GM19035 (cell line): ENCODE data around the gene PSMD13.

Experiments used
- ATAC-seq: cut with Tn5 transposase; IDR thresholded peaks from one replicate; pipeline ENCODE4 v1.9.1; 2021; ENCODE audit not compliant: unreplicated experiment

Gene PSMD13

DNA sequence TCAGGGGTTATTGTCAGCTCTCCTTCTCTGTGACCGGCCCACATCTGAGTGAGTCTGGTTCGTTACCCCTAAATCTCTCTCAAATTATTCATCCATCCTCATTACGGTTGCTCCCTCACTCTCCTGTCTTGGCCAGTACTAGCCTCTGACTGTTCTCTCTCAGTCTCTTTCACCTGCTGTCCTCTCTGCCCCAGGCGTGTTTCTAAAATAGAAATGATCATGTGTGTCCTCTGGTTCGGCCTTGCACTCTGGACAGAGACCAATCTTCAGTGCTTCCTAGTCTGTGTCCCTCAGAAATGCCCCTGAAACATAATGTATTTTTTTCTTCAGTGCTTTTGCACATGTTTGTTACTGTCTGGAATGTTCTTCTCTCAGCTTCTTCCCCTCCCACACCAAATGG lies 4.9 kb downstream of the PSMD13 start:
- ATAC-seq = no peak

DNA sequence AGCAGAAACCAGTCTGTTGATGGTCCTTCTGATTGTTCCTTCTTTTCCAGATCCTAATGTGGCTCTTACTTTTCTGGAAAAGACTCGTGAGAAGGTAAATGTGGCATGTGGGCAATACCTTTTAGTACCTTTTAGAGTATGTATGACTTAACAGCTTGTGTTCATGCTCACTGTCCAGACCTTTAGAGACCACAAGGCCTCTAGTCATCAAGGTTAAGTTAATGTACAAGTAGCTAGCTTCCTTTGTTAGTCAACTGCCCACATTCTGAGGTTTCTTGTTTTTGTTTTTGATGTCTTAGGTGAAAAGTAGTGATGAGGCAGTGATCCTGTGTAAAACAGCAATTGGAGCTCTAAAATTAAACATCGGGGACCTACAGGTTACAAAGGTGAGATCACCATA lies 7.6 kb downstream of the PSMD13 start:
- ATAC-seq = no peak

DNA sequence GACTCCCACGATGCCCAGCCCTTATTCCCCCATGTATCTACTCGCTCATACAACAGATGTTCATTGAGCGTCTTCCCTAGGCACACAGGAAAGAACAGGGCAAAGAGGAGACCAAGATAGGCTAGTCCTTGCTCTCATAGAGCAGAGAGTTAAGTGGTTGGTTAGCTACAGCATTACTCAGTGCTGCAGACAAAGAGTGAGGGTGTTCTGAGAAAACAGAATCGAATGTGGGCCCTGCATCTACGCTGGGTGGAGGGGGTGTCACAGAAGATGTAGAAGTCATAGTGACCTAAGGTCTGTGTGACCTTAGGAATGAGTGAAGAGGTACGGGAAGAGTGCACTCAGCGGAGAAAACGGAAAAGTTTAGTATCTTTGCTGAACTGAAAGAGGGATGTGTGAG lies 12.3 kb downstream of the PSMD13 start:
- ATAC-seq = no peak

DNA sequence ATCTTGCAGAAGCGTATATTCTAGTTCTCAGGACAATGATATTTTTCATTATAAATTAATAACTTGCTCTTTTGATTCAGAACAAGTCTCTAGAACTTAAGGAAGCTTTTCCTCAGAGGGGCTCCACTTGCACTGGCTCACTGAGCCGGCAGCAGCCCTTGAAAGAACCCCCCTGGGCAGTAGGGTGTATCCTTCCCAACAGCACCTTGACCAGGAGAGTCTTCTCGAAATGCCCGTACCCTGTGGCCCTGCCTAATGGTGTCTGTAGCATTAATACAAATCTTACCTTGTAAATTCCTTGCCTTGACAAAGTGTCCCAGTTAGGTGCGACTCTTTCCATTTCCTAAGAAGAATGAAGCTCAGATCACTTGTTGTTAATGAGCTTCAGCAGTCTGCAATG lies 13.5 kb downstream of the PSMD13 start:
- ATAC-seq = no peak

DNA sequence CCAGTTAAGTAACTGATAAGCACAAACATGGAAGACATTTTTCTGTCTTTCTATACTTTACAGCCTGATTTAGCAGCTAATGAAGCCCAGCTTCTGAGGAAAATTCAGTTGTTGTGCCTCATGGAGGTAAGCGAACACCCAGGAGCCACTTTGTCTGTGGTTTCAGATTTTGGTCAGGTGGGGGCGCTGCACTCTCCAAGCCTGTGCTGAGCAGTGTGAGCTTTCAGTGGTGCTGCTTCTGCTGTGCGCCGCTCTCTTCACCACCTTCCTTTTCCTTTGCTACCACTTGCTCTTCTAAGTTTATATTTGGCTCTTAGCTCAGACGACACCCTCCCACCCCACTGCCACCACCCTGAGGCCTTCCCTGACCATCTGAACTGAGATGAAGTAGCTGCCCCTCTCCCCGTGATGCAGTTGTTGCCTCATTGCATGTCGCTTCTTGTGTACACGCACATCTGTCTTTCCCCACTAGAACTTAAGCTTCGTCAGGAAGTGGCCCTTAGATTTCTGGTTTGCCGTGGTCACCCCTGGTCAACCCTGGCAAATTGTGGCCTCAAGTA lies 14.0 kb downstream of the PSMD13 start:
- ATAC-seq = no peak

DNA sequence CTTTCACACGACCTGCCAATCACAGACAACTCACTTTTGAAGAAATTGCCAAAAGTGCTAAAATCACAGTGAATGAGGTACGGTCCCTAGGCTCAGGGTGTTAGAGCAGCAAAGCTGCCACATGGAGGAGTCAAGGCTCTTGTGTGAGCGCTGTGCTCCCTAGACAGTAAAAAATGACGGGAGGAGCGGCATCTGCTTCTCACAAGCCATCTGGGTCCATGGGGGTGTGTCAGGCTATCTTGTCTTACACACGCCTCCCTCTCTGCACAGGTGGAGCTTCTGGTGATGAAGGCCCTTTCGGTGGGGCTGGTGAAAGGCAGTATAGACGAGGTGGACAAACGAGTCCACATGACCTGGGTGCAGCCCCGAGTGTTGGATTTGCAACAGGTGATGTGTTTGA lies 14.8 kb downstream of the PSMD13 start:
- no peak for ATAC-seq

DNA sequence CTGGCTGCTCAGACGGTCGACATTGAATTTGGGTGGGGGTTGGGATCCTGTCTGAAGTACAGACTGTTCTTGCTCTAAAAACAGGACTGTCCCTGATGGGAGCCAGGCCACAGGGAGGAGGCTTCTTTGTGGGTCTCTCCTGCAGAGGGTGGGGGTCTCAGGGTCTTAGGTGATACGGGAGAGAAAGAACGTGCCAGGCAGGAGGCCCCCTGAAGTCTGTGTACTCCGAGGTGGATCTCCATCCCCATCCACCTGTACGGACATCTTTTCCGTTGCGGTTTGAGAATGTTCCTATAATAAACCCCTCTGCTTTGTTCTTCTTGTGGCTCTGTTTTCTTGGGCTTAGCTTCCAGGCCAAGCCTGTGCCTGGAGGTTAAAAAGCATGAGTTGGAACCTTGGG lies 15.9 kb downstream of the PSMD13 start:
- ATAC-seq = no peak

DNA sequence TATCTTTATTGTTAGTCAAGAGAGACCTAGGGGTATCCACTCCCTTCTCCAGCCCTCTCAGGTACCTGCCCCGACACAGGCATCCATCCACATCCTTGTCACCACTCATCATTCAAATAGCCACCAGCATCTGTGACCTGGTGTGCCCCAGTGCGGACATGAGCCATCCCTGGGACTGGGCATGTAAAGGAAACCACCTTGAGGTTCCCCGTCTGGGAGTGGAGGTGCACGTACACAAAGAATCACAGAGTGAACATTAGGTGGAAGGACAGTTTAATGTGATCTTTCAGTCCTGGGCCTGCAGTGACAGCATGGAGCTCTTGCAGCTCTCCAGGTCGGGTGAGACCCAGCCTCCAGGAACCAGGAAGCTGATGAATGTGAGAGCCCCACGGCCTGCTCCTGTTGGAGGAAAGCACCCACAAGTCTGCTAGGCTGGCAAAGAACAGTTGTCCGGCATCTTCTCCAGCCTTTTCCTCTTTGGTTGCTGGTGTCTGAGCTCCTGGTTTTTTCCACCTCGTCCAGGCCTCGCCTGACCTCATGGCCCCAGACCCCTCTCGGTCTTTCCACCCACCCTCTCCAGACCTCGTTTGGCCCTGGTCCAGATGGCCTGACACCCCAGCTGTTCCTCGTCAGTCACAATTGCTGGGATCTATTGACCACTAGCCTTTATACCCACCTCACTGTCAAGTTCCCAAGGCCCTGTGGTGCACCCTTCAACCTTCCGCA lies 16.5 kb downstream of the PSMD13 start:
- no peak for ATAC-seq

DNA sequence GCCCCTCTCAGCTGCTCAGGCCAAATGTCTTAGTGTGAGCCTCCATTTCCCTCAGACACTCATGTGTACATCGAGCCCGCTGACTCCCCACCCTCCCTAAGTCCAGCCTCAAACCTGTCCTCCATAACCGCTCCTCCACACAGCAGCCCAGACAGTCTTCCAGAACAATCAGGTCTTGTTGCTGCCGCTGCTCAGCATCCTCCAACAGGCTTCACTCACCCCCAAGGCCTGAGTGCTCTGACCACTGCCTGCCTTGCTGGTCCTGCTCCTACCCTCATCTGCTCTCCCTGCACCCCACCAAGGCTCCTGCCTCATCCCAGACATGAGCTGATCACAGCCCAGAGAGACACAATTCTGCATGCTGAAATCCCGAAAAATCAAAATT lies 17.1 kb downstream of the PSMD13 start:
- no peak for ATAC-seq

DNA sequence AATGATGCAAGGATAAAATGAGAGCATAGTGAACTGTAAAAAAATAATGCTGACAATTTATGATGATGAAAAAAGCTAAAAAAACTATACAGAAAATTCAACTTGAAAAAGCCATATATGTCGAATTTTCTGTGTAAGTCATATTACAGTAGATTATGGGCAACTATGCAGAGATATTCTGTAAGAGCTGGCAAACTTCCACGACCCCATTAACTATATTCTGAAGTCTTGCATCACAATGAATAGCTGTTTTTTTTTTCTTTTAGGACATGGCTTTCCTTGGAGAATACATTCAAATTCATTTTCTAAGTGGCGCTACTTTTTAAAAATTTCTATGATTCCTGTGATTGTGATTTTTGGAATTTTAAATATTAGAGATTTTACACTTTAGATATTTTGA lies 18.4 kb downstream of the PSMD13 start:
- ATAC-seq = no peak

DNA sequence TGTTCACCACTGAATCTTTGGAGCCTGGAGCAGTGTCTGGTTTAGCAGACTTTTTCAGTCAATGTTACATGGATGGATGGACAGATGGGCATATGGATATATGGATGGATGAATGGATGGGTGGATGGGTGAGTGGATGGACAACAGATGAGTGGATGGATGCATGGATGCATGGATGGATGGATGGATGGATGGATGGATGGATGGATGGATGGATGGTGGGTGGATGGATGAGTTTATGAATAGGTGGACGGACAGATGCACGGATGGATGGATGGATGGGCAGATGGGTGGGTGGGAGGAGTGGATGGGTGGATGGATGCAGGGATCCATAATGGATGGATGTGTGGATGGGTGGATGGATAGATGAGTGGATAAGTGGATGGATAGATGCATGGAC lies 19.0 kb downstream of the PSMD13 start:
- ATAC-seq = no peak

DNA sequence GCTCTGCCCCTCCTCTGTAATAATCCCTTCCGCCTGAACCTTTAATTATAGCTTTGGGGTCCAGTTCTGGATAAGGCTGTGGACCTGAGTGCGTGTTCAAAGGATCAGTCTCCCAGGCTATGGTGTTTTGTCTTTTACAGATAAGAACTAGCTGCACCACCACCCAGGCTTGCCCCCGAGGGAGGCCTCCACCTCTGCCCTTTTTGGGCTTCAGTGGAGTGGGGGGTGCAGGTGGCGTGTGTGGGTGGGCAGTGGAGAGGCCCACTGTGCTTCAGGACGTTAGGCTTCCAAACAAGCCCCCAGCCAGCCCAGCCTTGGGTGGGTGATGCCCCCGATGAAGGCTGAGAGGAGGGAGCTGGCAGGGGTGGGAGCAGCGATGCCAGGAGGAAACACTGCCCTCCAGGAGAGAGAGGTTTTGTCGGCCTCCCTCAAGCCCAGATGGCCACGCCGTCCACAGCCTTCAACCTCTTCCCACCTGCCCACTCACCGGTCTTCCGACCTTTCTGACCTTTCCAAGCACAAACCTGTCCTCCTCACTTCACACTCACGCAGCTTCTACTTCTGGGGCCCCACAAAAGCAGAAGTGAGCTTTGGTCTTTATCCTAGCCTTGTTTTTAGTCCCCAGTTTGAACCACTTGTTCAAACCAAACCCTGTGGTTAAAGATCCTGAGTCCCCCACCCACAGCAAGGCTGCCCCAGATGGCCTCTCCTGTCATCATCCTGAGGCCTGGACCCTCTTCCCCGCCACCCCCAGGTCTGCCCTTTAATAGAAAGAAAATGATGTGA lies 20.4 kb downstream of the PSMD13 start:
- ATAC-seq = no peak

DNA sequence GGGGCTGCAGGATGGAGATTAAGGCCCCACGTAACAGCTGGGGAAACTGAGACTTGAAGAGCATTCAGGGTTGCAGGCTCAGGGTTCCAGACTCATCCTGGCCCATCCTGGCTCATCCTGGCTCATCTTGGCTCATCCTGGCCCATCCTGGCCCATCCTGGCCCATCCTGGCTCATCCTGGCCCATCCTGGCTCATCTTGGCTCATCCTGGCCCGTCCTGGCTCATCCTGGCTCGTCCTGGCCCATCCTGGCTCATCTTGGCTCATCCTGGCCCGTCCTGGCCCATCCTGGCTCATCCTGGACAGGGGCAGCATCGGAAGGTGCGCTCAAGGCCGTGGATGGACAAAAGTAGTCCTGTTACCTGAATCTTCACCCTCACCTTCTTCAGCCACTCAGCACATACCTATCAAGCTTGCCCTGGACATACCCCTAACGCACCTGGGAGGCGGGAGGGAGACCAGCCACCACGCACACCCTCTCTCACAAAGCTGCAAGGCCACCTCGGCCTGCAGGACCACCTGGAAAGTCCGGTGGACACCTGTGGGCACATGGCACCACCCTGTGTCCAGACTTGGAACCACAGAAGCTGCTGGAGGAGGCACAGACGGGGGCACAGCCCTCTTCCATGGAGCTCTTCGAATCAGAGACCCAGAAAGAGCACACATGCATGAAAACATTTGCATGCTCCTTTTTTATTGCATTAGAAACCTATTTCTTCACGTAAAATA lies 21.2 kb downstream of the PSMD13 start:
- no peak for ATAC-seq

DNA sequence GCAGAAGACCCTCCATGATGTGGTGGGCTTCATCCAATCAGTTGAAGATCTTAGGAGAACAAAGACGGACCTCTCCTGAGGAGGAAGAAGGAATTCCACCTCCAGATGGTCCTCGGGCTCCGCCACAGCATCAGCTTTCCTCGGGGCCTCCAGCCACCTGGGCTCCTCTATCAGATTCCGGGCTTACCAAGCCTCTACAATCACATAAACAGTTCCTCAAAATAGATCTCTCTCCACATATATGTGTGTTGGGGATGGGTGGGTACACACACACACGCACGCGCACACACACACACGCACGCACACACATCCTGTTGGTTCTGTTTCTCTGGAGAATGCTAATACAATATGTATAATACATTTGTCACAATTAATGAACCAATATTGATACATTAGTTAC lies 22.6 kb downstream of the PSMD13 start:
- ATAC-seq = no peak

DNA sequence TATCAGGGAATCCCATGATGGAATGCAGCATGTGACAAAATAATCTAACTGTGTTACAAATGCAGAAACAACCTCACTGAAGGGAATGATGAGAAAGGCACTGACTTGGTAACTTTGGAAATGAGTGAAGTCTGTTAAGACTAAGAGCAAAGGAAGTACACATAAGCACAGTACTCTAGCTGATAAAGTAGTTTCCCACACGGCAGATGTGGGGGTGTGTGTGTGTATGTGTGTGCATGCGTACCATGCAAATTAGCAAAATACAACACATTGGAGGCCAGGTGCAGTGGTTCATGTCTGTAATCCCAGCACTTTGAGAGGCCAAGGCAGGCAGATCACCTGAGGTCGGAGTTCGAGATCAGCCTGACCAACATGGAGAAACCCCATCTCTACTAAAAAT lies 24.8 kb downstream of the PSMD13 start:
- ATAC-seq = no peak

DNA sequence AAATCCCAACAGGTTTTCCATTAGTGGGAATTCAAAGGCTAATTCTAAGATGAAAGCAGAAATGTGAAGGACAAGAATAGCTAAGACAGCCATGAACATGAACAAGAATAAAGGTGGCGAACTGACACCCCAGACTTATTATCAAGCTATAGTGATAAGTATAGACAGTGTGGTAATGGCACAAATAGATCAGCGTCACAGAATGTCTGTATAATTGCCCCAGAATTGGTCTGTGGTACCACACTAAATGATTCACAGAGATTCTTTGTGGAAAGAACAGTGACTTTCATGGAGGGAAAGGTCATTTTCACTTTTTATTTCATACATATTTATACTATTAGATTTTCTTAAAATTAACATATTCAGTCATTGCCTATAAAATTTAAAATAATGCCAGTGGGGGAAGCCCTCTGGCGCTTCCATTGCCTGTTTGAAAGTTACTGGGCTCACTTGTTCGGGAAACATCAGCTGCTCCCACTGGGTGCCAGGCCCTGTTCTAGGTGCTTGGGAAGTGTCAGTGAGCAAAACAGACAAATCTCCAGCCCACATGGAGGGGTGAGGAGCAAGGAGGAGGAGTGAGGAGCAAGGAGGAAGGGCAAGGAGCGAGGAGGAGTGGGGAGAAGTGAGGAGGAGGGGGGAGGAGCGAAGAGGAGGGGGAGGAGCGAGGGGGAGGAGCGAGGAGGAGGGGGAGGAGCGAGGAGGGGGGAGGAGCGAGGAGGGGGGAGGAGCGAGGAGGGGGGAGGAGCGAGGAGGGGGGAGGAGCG lies 30.1 kb downstream of the PSMD13 start:
- ATAC-seq = no peak

DNA sequence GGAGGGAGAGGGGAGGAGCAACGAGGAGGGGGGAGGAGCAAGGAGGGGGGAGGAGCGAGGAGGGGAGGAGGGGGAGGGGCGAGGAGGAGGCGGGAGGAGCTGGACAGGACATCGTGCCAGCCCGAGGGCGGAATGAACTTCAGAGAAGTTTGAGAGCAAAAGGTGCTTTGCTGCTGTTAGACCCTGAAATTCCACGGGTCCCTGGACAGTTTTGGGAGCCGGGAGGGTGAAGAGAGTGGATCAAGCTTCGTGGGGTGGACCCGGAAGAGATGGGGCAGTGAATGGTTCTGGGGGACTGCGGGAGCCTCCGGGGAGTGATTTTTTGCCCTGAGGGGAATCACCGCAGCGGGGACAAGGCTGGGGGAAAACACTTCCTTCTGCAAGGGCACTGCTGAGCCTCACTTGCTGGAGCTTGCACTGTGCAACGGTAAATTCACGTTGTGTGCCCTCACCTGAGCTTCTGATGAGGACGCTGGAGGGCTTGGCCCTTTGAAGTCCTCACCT lies 30.8 kb downstream of the PSMD13 start:
- ATAC-seq = no peak

DNA sequence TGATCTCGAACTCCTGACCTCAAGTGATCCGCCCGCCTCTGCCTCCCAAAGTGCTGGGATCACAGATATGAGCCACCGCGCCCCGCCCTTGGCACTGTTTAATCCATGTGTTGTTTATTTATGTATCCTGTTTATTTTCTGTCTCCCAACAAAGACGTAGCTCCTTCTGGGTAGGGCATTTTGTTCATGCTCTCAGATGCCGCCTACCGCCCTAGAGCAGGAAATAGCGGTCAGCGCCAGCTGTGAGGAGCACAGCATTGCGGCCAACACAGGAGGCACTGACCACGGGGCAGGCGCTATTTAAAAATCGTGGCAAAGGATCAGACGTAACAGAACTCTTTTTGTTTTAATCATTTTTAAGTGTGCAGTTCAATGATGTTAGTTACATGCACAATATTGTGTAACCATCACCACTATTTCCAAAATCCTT lies 32.0 kb downstream of the PSMD13 start:
- peak; percentile 40 for ATAC-seq

DNA sequence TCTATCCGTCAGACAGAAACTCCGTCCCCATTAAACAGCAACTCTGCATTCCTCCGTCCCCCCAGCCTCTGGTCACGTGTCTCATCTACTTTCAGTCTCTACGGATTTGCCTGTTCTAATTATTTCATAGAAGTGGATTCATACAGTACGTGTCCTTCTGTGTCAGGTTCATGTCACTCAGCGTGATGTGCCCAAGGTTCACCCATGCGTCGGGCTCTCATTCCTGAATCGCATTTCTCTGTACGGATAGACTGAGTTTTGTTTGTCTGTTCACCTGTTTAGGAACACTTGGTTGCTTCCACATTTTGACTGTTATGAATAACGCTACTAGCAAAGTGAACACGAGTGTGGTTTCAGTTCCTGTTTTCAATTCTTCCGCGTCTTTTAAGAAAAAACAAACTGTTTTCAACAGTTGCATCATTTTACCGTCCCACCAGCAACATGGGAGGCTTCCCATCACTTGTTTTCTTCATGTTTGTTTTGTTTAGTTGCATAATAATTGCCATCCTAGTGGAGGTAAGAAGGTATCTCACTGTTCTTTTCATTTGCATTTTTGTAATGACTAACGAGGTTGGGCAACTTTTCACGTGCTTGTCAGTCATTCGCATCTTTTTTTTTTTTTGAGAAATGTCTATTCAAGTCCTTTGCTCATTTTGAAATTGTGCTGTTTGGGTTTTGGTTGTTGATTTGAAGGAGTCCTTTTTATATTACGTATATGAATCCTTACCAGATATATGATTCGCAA lies 32.5 kb downstream of the PSMD13 start:
- ATAC-seq = peak; percentile 74
